OCI-LY3 (cell line): ENCODE results near the gene NRGN.

ENCODE experiments used
- CTCF ChIP-seq: fragments of 200-600, 300-600 bp; sonication (generic); IDR thresholded peaks from 2 replicates; pipeline ENCODE4 v1.5.1; 2014; ENCODE audit warnings: antibody characterized with exemption, low read length, low read depth
- EZH2phosphoT487 ChIP-seq: fragments of 200-600 bp; shearing (Covaris generic); IDR thresholded peaks from 2 replicates; pipeline ENCODE4 v1.6.1; 2018; ENCODE audit warnings: antibody characterized with exemption, mixed run types, low read depth

GRCh38 chr11:124722176-124722575 is 17.6 kb upstream of the NRGN start:
- TF ChIP-seq CTCF (no peak), EZH2phosphoT487 (no peak)
